Loucy (cell line): ENCODE measurements around the gene AFAP1L1.

Experiments
- EZH2phosphoT487 ChIP-seq: fragments of 200-600 bp; IDR thresholded peaks from 2 replicates; pipeline ENCODE4 v1.6.1; 2018; ENCODE audit warnings: antibody characterized with exemption, mild to moderate bottlenecking, moderate library complexity, borderline replicate concordance
- TF ChIP-seq, protein P1 (sequence below): fragments of 200-600 bp; sonication (generic); conservative IDR thresholded peaks from 2 replicates; pipeline ENCODE4 v1.5.1; 2014; ENCODE audit warnings: mild to moderate bottlenecking, antibody characterized with exemption, low read length

DNA sequence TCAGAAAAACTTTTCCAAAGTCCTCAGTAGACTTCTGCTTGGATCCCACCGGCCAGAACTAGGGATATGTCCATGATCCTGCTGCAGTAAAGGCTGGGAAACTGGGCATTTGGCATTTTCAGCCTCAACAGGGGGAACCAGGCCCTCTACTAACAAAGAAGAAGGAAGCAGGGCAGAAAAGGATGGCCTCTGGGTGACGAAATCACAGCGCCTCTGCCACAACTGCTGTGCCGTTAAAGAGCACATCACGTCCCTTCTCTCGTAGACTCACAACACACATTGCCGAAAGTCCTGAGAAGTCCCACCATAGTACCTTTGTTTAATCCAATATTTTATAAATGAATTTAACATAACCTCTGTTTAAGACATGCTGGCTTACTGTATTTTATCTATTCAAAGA is 10.4 kb upstream of the AFAP1L1 start:
- TF ChIP-seq, protein P1, sequence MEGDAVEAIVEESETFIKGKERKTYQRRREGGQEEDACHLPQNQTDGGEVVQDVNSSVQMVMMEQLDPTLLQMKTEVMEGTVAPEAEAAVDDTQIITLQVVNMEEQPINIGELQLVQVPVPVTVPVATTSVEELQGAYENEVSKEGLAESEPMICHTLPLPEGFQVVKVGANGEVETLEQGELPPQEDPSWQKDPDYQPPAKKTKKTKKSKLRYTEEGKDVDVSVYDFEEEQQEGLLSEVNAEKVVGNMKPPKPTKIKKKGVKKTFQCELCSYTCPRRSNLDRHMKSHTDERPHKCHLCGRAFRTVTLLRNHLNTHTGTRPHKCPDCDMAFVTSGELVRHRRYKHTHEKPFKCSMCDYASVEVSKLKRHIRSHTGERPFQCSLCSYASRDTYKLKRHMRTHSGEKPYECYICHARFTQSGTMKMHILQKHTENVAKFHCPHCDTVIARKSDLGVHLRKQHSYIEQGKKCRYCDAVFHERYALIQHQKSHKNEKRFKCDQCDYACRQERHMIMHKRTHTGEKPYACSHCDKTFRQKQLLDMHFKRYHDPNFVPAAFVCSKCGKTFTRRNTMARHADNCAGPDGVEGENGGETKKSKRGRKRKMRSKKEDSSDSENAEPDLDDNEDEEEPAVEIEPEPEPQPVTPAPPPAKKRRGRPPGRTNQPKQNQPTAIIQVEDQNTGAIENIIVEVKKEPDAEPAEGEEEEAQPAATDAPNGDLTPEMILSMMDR, result no peak
- TF ChIP-seq EZH2phosphoT487, result no peak
